ENCODE data around the gene NPC1L1.

Gene NPC1L1, protein sequence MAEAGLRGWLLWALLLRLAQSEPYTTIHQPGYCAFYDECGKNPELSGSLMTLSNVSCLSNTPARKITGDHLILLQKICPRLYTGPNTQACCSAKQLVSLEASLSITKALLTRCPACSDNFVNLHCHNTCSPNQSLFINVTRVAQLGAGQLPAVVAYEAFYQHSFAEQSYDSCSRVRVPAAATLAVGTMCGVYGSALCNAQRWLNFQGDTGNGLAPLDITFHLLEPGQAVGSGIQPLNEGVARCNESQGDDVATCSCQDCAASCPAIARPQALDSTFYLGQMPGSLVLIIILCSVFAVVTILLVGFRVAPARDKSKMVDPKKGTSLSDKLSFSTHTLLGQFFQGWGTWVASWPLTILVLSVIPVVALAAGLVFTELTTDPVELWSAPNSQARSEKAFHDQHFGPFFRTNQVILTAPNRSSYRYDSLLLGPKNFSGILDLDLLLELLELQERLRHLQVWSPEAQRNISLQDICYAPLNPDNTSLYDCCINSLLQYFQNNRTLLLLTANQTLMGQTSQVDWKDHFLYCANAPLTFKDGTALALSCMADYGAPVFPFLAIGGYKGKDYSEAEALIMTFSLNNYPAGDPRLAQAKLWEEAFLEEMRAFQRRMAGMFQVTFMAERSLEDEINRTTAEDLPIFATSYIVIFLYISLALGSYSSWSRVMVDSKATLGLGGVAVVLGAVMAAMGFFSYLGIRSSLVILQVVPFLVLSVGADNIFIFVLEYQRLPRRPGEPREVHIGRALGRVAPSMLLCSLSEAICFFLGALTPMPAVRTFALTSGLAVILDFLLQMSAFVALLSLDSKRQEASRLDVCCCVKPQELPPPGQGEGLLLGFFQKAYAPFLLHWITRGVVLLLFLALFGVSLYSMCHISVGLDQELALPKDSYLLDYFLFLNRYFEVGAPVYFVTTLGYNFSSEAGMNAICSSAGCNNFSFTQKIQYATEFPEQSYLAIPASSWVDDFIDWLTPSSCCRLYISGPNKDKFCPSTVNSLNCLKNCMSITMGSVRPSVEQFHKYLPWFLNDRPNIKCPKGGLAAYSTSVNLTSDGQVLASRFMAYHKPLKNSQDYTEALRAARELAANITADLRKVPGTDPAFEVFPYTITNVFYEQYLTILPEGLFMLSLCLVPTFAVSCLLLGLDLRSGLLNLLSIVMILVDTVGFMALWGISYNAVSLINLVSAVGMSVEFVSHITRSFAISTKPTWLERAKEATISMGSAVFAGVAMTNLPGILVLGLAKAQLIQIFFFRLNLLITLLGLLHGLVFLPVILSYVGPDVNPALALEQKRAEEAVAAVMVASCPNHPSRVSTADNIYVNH (N-terminal part only)

DNA sequence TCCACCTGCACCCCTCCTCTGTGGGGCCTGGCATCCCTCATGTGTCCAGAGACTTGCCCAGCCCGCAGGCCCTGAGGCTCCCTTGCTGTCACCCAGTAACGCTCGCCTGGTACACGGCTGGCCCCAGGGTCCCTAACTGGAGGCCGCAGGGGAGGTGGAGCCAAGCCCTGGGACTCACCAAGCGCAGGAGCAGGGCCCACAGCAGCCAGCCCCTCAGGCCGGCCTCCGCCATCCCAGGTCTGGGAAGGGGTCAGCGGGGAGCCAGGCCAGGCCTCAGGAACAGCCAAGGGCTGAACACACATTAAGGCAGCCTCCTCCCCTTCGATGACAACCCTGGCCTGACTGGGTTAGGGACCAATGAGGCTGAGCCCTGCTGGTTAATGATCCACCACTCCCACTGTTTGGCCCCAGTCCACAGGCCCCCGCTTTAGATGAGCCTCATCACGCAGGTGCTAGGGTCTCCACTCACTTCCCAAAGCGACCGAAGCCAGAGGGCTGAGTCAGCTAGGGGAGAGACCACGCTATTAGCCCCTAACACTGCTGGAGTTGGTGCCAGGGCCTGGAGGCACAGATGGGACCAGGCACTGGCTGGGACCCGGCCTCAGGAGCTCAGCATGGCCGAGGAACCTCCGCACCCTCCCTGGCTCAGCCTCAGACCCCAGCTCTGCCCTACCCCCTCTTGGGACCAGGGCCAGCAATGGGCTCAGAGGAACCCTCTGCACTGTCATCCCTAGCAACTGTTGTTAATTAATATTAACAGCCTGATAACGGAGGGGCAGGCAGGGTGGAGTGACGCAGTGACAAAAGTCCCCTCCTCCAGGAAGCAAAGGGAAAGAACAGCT lies at the start of gene NPC1L1:
NPC1L1 (minus strand) TSS at position 303 of the 842 bp plus-strand sequence; CDS start at position 232, 71 bp downstream.
- DNase-seq, result no peak

GRCh38 chr7:44590910-44591309 lies 49.8 kb upstream of the NPC1L1 start:
- no peak for DNase-seq

GRCh38 chr7:44587843-44588711 lies 46.9 kb upstream of the NPC1L1 start:
- DNase-seq, result peak in 1 of 14 donors; percentile 11

DNA sequence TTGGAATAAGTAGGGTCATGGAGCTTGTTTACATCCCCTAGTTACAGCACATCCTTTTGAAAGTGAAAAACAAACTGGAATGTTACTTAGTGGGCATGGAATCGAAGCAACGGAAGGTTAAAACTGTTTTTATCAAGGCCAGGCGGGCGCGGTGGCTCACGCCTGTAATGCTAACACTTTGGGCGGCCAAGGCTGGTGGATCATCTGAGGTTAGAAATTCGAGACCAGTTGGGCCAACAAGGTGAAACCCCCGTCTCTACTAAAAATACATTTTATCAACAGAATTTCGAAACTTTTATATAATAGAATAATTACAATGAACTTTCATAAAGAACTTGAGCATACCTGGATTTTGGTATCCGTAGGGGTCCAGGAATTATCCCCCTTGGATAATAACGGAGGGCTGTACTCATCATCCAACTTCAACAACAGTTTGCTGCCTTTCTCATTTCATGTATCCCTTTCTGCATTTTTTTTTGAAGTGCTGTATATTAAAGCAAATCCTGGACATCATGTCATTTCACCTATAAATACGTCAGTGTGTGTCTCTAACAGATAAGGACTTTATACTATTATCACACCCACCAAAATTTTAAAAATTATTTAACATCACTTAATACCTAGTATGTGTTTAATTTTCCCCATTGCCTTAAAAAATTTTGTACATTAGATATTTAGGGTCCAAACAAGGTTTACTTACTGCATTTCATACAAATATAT lies 42.2 kb upstream of the NPC1L1 start:
- no peak for DNase-seq

DNA sequence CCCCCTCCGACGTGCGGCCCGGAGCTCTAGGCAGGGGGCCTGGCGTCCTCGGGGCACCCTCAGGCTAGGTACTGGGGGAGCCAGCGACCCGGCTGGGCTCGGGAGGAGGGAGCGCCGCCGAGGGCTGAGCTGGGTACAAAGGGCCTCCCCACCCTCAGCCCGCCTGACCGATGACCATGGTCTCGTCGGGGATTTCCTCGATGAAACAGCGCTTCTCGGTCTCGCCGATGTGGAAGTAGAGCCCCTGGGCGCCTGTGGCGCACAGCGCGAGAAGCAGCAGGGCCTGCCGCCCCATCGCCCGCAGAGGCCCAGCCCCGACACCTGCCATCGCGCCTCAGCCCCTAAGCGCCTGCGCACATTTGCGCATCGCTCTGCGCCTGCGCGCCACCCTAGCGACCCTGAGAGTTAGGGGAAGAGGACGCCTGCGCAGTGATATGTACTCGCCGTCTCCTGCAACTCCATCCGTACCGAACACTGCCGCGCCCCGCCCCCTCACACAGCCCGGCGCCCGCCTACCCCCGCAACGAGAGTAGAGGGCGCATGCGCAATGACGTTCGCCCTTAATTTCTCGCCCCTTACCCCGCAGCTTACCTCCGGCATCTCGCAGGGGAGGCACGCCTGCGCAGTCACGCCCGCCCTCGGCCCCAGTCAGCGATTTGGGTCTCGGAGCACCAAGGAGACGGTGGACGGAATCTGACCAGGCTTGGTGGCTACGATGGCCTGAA lies 40.9 kb upstream of the NPC1L1 start, which contains the start of gene TMED4:
TMED4 (minus strand) TSS at position 353 of the 725 bp plus-strand sequence; CDS start at position 328, 25 bp downstream.
- peak; percentile 89 to 100 (median 98) for DNase-seq

DNA sequence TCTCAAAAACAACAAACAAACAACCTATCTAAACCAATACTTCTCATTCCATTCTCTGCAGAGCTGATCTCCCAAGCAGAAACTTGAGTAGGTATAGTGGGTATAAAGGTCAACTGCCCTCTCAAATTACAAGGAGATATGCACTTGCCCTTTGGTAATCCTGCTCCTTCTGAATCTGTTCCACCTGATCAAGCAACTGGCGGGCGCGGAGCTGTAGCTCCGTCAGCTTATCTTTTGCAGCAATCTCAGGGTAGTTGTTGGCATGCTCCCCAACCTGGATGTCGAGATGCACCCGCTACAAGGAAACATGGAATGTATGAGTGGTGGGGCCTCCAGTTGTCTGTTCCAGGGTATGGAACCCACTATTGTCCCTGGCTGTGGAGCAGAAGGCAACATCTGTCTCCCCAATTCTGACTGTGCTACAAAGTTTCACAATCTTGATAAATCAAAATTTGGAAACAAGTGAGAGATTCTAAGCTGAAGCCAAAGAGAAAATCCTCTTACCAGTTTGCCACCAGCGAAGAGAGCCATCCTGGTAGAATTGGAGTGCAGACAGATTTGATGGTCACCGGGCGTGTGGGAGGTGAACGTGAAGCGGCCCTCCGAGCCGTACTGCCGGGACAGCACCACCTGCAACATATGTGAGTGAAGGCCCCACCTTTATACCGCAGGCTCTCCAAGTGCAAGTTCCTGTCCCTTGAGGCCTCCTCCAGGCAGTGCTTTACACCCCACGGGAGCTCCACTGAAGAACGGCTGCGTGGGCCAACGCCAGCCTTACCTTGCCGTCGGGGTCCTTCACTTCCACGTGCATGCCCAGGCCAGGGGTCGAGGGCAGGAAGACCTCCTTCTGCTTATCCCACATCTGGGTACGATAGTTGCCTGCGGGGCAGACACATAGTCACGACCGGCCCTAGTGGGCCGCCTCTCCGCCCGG lies 40.1 kb upstream of the NPC1L1 start:
- DNase-seq, result peak in 2 of 14 donors; percentile 24 to 44

GRCh38 chr7:44576228-44576627 lies 35.1 kb upstream of the NPC1L1 start:
- no peak for DNase-seq

- no peak for DNase-seq
Measured at GRCh38 chr7:44575054-44575453, 33.9 kb upstream of the NPC1L1 start.

DNA sequence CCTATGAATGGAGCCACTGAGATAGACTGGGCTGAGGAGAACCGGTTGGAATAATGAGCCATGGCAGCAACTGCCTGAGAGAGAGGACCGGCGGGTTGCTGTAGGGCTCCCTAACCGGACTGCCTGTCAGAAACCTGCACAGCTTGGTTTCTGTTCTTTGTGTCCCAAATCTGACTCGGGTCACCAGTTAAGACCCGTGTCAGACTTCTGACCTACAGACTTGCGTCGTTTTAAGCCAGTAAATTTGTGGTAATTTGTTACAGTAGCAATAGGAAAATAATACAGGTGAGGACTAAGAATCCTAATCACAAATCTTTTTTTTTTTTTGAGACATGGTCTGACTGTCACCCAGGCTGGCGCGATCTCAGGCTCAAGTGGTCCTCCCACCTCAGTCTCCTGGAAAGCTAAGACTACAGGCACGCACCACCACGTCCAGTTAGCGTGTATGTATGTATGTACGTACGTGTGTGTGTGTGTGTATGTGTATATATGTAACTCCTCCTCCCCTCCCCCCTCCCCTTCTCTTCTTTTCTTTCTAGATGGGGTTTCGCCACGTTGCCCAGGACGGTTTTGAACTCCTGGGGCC lies 33.2 kb upstream of the NPC1L1 start:
- no peak for DNase-seq

GRCh38 chr7:44573464-44574286 lies 32.5 kb upstream of the NPC1L1 start, which contains the start of gene DDX56:
Gene DDX56 (minus strand): TSS chr7:44573908. CDS start chr7:44573895, 13 bp downstream.
- DNase-seq, result peak; percentile 61 to 94 (median 92)

DNA sequence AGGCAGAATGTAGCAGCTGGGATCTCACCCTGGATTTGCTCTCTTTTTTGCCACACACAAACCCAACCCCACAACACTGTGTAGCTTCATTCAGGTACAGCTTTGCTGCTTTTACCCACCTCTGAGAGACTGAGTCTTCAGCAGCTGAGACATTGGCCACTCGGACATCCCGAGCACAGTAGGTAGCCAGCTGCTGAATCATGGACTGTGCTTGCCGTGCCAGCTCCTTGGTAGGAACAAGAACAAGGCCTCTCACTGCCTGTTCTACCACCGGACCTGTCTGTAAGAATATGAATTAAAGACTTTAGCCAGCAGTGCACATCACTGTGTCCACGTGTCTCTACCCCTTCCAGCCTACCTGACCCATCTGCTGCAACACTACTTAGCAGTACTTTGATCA lies 31.6 kb upstream of the NPC1L1 start:
- no peak for DNase-seq

DNA sequence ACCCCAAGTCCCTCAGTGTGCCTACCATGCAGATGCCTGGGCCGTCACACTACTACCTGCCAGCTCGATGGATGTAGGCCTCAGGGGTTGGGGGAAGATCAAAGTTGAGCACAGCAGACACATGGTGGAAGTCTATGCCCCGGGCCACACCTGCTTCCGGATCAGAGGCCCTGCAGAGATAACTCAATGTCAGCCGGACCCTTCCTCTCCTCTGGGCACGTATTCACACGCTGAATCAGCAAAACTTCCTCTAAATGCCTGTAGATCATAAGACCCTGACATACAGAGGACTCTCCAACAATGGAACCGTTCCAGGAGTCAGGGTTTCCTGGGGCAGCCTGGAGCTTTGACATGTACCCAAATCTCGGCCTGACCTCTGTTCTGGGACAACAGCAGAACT lies 28.8 kb upstream of the NPC1L1 start:
- no peak for DNase-seq

- DNase-seq, result no peak
Measured at GRCh38 chr7:44568771-44569560, 27.8 kb upstream of the NPC1L1 start.

- DNase-seq, result no peak
Measured at GRCh38 chr7:44567884-44568283, 26.8 kb upstream of the NPC1L1 start.

DNA sequence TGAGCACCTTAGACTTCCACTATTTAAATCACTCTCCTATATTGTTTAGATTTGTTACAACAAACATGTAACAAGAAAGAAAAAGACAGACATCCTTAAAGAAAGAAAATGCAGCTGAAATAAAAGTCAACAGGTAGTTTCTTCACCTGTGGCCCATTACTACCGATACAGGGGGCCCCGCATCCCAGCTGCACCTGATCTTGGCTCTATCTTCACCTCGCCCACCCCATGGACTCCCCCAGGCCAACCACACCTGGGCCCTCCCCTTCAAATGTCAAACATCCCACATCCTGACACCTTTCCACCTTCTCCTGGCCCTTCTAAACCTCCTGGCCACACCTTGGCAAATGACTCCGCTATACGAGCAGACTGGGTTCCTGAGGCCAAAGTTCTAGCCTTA lies 25.6 kb upstream of the NPC1L1 start:
- no peak for DNase-seq

Data from C1 segment of cervical spinal cord (tissue), 14 donors.